H1 (cell line): ENCODE results near the gene TNS1.

ENCODE experiments used
- CHD2 ChIP-seq: IDR thresholded peaks from 2 replicates; pipeline ENCODE4 v1.6.1; 2012; ENCODE audit warnings: low read length, improper control_type of control experiment
- CREB1 ChIP-seq: IDR thresholded peaks from 2 replicates; pipeline ENCODE4 v1.6.1; 2012; ENCODE audit warnings: inconsistent platforms
- KDM4A ChIP-seq: IDR thresholded peaks from one replicate; pipeline ENCODE4 v1.7.1; 2012; ENCODE audit warnings: low read depth, mild to moderate bottlenecking, moderate library complexity, low read length, inconsistent platforms; ENCODE audit not compliant: severe bottlenecking
- KDM5A ChIP-seq: fragments of 200-600 bp; IDR thresholded peaks from 2 replicates; pipeline ENCODE4 v1.7.1; 2012; ENCODE audit warnings: mild to moderate bottlenecking, low read length, inconsistent platforms, mixed read lengths
- POLR2AphosphoS5 ChIP-seq: IDR thresholded peaks from 2 replicates; pipeline ENCODE4 v1.6.1; 2011; ENCODE audit warnings: low read depth, low read length
- SRF ChIP-seq: IDR thresholded peaks from 2 replicates; pipeline ENCODE4 v1.6.1; 2011; ENCODE audit warnings: mild to moderate bottlenecking, low read depth, low read length, moderate library complexity
- TF ChIP-seq, protein P1 (sequence below): IDR thresholded peaks from 2 replicates; pipeline ENCODE4 v1.6.1; 2011; ENCODE audit warnings: low read length, improper control_type of control experiment
- TF ChIP-seq, protein P2 (sequence below): IDR thresholded peaks from 2 replicates; pipeline ENCODE4 v1.6.1; 2011; ENCODE audit warnings: low read depth, mild to moderate bottlenecking, low read length; ENCODE audit not compliant: insufficient read depth

DNA sequence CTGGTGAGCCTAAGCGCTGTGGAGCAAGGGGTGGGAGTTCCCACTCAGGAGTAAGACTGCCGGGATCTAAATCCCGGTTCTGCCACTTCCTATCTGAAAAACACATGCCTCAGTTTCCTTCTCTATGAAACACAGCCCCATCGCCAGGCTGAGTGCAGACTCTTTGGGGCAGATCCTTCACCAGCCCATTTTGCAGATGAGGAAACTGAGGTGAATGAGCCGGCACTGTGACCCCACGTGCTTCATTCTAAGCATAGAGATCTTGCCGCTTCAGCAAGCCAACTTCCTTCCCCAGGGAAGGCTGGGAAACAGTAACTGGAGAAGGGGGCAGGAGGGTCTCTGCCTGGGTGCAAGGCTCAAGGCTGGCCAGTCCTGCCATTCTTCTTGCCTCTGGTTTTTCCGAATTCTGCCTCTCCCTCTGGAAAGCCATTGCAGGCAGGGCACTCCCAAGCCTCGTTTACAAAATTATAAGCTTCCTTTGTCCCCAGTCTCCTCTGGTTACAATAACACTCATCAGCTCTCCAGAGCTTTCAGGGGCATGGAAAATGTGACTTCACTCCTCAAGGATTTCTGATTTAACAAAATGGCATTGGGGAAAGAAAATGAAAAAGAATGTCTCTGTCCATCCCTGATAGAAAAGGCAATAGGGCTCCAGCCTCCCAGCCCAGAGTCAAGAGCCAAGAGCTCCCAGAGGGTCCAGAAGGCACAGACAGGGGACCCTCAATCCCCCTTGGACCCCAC is 249.2 kb downstream of the TNS1 start:
- TF ChIP-seq, protein P1, sequence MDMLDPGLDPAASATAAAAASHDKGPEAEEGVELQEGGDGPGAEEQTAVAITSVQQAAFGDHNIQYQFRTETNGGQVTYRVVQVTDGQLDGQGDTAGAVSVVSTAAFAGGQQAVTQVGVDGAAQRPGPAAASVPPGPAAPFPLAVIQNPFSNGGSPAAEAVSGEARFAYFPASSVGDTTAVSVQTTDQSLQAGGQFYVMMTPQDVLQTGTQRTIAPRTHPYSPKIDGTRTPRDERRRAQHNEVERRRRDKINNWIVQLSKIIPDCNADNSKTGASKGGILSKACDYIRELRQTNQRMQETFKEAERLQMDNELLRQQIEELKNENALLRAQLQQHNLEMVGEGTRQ: no peak
- TF ChIP-seq KDM5A: no peak
- TF ChIP-seq POLR2AphosphoS5: no peak
- TF ChIP-seq, protein P2, sequence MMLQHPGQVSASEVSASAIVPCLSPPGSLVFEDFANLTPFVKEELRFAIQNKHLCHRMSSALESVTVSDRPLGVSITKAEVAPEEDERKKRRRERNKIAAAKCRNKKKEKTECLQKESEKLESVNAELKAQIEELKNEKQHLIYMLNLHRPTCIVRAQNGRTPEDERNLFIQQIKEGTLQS: no peak
- no peak for TF ChIP-seq SRF
- TF ChIP-seq CHD2: no peak
- no peak for TF ChIP-seq CREB1
- TF ChIP-seq KDM4A: no peak
